ENCODE results near the gene FBXO31. TPM values are rescaled to one million over a fixed set of nuclear protein-coding genes. Genes with fewer than 3 reads are reported as not detected.
"Not testable (repeated sequence)": the region's sequence is repeated elsewhere in the genome, so short reads cannot be mapped to it uniquely, and the experiment has no call there.

FBXO31 gene
- total RNA-seq, 2 donors from 2014 or later, result 57.9 to 161 TPM

- no peak for TF ChIP-seq CTCF (IDR thresholded peaks at IDR 0.05)
- no peak overlapping the region for H3K27ac ChIP-seq
- no peaks in the 10 kb centered on the region for H3K9me3 ChIP-seq
- H3K36me3 ChIP-seq, result peaks cover 50% of the 10 kb centered on the region
- no peaks in the 10 kb centered on the region for H3K4me1 ChIP-seq (ENCODE audit: control insufficient read depth in 1 of 2, low read depth in 2 of 2)
- H3K27me3 ChIP-seq (replicated peaks; ENCODE audit: insufficient read depth), result no peaks in the 10 kb centered on the region
- no peak overlapping the region for H3K4me3 ChIP-seq
- DNase-seq (ENCODE audit: low spot score) (no peak), ATAC-seq (ENCODE audit: insufficient number of reproducible peaks, low FRiP score, low read depth) (no peak)
Measured at GRCh38 chr16:87342978-87343752, 40.4 kb downstream of the FBXO31 start.

GRCh38 chr16:87342504-87342903 lies 41.1 kb downstream of the FBXO31 start:
- Histone ChIP-seq H3K4me3 (no peak overlapping the region), H3K27me3 (replicated peaks; ENCODE audit: insufficient read depth) (no peaks in the 10 kb centered on the region), H3K4me1 (ENCODE audit: control insufficient read depth in 1 of 2, low read depth in 2 of 2) (no peaks in the 10 kb centered on the region), H3K27ac (no peak overlapping the region), H3K36me3 (peaks cover 50% of the 10 kb centered on the region), H3K9me3 (no peaks in the 10 kb centered on the region)
- ATAC-seq (ENCODE audit: insufficient number of reproducible peaks, low FRiP score, low read depth) (no peak), DNase-seq (ENCODE audit: low spot score) (no peak)
- no peak for TF ChIP-seq CTCF (IDR thresholded peaks at IDR 0.05)

- no peak for ATAC-seq (ENCODE audit: insufficient number of reproducible peaks, low FRiP score, low read depth)
Measured at GRCh38 chr16:87340198-87340597, 43.4 kb downstream of the FBXO31 start.

GRCh38 chr16:87339724-87340105 lies 43.9 kb downstream of the FBXO31 start:
- peaks cover 47% of the 10 kb centered on the region for H3K36me3 ChIP-seq
- H3K9me3 ChIP-seq; H3K4me1 ChIP-seq (ENCODE audit: control insufficient read depth in 1 of 2, low read depth in 2 of 2); H3K4me3 ChIP-seq; H3K27ac ChIP-seq; H3K27me3 ChIP-seq (replicated peaks; ENCODE audit: insufficient read depth); ATAC-seq (ENCODE audit: insufficient number of reproducible peaks, low FRiP score, low read depth); DNase-seq (ENCODE audit: low spot score): not testable (repeated sequence)

More at GRCh38 chr16:87340198-87340597, 43.4 kb downstream of the FBXO31 start:
- Histone ChIP-seq H3K4me3 (no peak overlapping the region), H3K36me3 (peaks cover 42% of the 10 kb centered on the region), H3K27me3 (replicated peaks; ENCODE audit: insufficient read depth) (no peaks in the 10 kb centered on the region), H3K4me1 (ENCODE audit: control insufficient read depth in 1 of 2, low read depth in 2 of 2) (no peaks in the 10 kb centered on the region), H3K27ac (no peak overlapping the region), H3K9me3 (no peaks in the 10 kb centered on the region)
- no peak for TF ChIP-seq CTCF (IDR thresholded peaks at IDR 0.05)
- DNase-seq (ENCODE audit: low spot score), result no peak

GRCh38 chr16:87339086-87339723 lies 44.4 kb downstream of the FBXO31 start:
- Histone ChIP-seq H3K9me3 (no peaks in the 10 kb centered on the region), H3K27me3 (replicated peaks; ENCODE audit: insufficient read depth) (no peaks in the 10 kb centered on the region), H3K4me3 (no peak overlapping the region), H3K27ac (no peak overlapping the region), H3K4me1 (ENCODE audit: control insufficient read depth in 1 of 2, low read depth in 2 of 2) (no peaks in the 10 kb centered on the region), H3K36me3 (peaks cover 52% of the 10 kb centered on the region)
- no peak for TF ChIP-seq CTCF (IDR thresholded peaks at IDR 0.05)
- DNase-seq (ENCODE audit: low spot score) (no peak), ATAC-seq (ENCODE audit: insufficient number of reproducible peaks, low FRiP score, low read depth) (no peak)

Data from thoracic aorta (tissue), 2 donors.